Stimulated activated CD8-positive, alpha-beta memory T cell treated with anti-CD3 and anti-CD28 coated beads, Interleukin-12 subunit alpha, Interleukin-12 subunit beta, amount 100 ng/mL, for 4 hours (primary cell): ENCODE results near the gene AHCYL1.

Source experiments
- DNase-seq: peaks from one replicate; pipeline ENCODE4 v3.0.0-alpha.2; 2020; ENCODE audit warnings: low read depth

The AHCYL1 gene

GRCh38 chr1:110063781-110064180 is 79.2 kb downstream of the AHCYL1 start:
- DNase-seq = no peak

- no peak for DNase-seq
Measured at GRCh38 chr1:110064576-110065337, 80.2 kb downstream of the AHCYL1 start.

GRCh38 chr1:110065841-110066240 is 81.3 kb downstream of the AHCYL1 start:
- DNase-seq = no peak

GRCh38 chr1:110067479-110067892 is 82.9 kb downstream of the AHCYL1 start:
- DNase-seq = no peak

GRCh38 chr1:110067893-110068645 is 83.5 kb downstream of the AHCYL1 start:
- no peak for DNase-seq

GRCh38 chr1:110068646-110069403 is 84.3 kb downstream of the AHCYL1 start:
- DNase-seq = no peak

- DNase-seq = no peak
Measured at GRCh38 chr1:110069404-110070281, 85.1 kb downstream of the AHCYL1 start.

- no peak for DNase-seq
Measured at GRCh38 chr1:110070282-110070669, 85.7 kb downstream of the AHCYL1 start.

GRCh38 chr1:110070671-110071242 is 86.2 kb downstream of the AHCYL1 start, which contains the start of gene ALX3:
Gene ALX3 (minus strand): TSS chr1:110070672. CDS start chr1:110070612, 60 bp downstream.
- no peak for DNase-seq
